ENCODE measurements around the gene HBS1L. TPM values are rescaled to one million over a fixed set of nuclear protein-coding genes. Genes with fewer than 3 reads are reported as not detected.
A peak's percentile ranks its signal among the peaks of the same experiment; 100 is the strongest.

HBS1L gene
- total and polyA plus RNA-seq, 9 of the 15 experiments (the other 6 are each of a cell fraction or from before 2014, with no cell fraction given), result 101 to 199 (median 145) TPM

DNA sequence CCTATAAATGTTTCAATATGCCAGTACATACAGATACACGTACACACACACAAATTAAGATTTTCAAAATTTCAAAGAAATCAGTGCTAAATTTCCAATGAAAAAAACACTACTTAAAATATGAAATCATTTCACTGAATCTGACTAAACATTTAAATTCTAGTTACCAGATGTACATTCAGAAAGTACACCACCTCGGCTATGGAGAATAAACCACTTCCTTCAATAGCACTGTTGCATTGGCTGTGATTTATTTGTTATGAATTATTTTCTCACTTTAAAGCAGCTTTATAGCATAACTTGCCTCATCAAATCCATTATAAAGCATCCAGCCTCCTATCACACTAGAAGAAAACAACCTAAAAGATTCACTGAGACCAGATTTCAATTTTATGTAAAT is 36.6 kb downstream of the HBS1L start:
- WGBS (ENCODE audit: insufficient coverage, low coverage, missing lambda C conversion rate), result 94% methylated on average over 2 of the region's 2 CpGs
- H3K9me3 ChIP-seq (replicated peaks; ENCODE audit: control insufficient read depth, insufficient read depth, low read depth, low read length), result no peaks in the 10 kb centered on the region
- CTCF ChIA-PET (ENCODE audit: low intra/inter-chr PET ratio), result no interaction called here

DNA sequence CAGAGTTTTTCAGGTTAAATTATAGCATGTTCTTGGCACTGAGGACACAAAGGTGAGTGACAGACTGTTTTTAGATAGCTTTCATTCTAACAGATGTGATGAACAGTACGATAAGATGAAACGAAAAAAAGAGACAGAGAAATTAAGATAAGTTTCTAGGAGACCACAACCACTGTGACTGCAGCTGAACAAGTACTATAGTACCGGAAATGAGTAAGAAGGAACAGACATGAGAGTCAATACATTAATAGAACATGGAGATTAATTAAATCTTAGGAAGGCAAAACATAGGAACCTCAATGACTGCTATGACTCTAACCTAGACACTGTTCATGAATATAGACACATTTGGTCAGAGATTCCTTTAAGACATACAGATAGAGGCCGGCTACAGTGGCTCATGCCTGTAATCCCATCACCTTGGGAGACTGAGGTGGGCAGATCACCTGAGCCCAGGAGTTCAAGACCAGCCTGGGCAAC is 40.2 kb downstream of the HBS1L start:
- no peak overlapping the region for H3K9ac ChIP-seq (ENCODE audit: insufficient read depth in 1 of 2, low read depth in 2 of 2, low read length in 2 of 2)
- DNase-seq (ENCODE audit: extremely low read depth in 1 of 4, low spot score in 3 of 4), result no peak
- no peak overlapping the region for H3K4me3 ChIP-seq
- H3K4me2 ChIP-seq (ENCODE audit: insufficient read depth, low read length), result no peak overlapping the region
- H3K9me3 ChIP-seq (replicated peaks; ENCODE audit: control insufficient read depth, insufficient read depth, low read depth, low read length), result no peaks in the 10 kb centered on the region
- intact Hi-C loops (cut with micrococcal nuclease), result no loop called here
- peak; percentile 46 for ATAC-seq
- peak overlapping the region; percentile 32; the same call in 1 of the 3 replicates for H3K27ac ChIP-seq (ENCODE audit: extremely low read depth, low read depth, low read length)
- H3K79me2 ChIP-seq (ENCODE audit: control insufficient read depth, insufficient read depth, low read length), result peaks cover 56% of the 10 kb centered on the region
- no peak overlapping the region for H2AFZ ChIP-seq (ENCODE audit: low read depth, low read length)
- peaks cover 28% of the 10 kb centered on the region; the same call in 2 of the 3 replicates for H3K36me3 ChIP-seq (ENCODE audit: control insufficient read depth, insufficient read depth, low read length)
- no TSS peak for BruUV-seq (replicated peaks)
- in situ Hi-C loops (cut with MboI), result no loop called here
- no peaks in the 10 kb centered on the region for H3K27me3 ChIP-seq (ENCODE audit: control insufficient read depth in 2 of 2, insufficient read depth in 2 of 2, low read length in 2 of 2)
- H3K4me1 ChIP-seq (replicated peaks in 1 of 2; ENCODE audit: control insufficient read depth in 2 of 2, insufficient read depth in 2 of 2, low read length in 2 of 2), result peaks cover 2 to 5% of the 10 kb centered on the region in 2 experiments; a peak in 1 of 5 replicates
- ChIA-PET CTCF (ENCODE audit: low intra/inter-chr PET ratio) (no interaction called here), POLR2A (no interaction called here)
- WGBS (ENCODE audit: insufficient coverage, low coverage, missing lambda C conversion rate), result 40% methylated on average over 4 of the region's 4 CpGs
- FAIRE-seq, result no peak
- no peaks in the 10 kb centered on the region for H4K20me1 ChIP-seq (replicated peaks; ENCODE audit: control insufficient read depth, insufficient read depth, low read length)
- no peaks in the 10 kb centered on the region for H3K9me1 ChIP-seq (ENCODE audit: control insufficient read depth, insufficient read depth, low read length)
- TF ChIP-seq, protein P1, sequence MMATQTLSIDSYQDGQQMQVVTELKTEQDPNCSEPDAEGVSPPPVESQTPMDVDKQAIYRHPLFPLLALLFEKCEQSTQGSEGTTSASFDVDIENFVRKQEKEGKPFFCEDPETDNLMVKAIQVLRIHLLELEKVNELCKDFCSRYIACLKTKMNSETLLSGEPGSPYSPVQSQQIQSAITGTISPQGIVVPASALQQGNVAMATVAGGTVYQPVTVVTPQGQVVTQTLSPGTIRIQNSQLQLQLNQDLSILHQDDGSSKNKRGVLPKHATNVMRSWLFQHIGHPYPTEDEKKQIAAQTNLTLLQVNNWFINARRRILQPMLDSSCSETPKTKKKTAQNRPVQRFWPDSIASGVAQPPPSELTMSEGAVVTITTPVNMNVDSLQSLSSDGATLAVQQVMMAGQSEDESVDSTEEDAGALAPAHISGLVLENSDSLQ (IDR thresholded peaks at IDR 0.05), result 0 out of 2 replicates have a peak, but pooled peaks have one; percentile 50
- TF ChIP-seq CREB5 (CRISPR knock-in tag; IDR thresholded peaks at IDR 0.05) (no peak), MEIS2 (IDR thresholded peaks at IDR 0.05; ENCODE audit: partially characterized antibody) (peak; percentile 6), FOXJ3 (CRISPR knock-in tag; IDR thresholded peaks at IDR 0.05) (no peak)
- TF ChIP-seq, protein P2, sequence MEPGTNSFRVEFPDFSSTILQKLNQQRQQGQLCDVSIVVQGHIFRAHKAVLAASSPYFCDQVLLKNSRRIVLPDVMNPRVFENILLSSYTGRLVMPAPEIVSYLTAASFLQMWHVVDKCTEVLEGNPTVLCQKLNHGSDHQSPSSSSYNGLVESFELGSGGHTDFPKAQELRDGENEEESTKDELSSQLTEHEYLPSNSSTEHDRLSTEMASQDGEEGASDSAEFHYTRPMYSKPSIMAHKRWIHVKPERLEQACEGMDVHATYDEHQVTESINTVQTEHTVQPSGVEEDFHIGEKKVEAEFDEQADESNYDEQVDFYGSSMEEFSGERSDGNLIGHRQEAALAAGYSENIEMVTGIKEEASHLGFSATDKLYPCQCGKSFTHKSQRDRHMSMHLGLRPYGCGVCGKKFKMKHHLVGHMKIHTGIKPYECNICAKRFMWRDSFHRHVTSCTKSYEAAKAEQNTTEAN (CRISPR knock-in tag; IDR thresholded peaks at IDR 0.05), result no peak

More for the DNA sequence above, 36.6 kb downstream of the HBS1L start:
- intact Hi-C loops (cut with micrococcal nuclease) (no loop called here), in situ Hi-C loops (cut with MboI) (no loop called here)
- H3K36me3 ChIP-seq (ENCODE audit: control insufficient read depth, insufficient read depth, low read length), result peaks cover 25% of the 10 kb centered on the region; the same call in 1 of the 3 replicates
- H4K20me1 ChIP-seq (replicated peaks; ENCODE audit: control insufficient read depth, insufficient read depth, low read length), result no peaks in the 10 kb centered on the region
- H3K27me3 ChIP-seq (ENCODE audit: control insufficient read depth in 2 of 2, insufficient read depth in 2 of 2, low read length in 2 of 2), result no peaks in the 10 kb centered on the region
- H3K9me1 ChIP-seq (ENCODE audit: control insufficient read depth, insufficient read depth, low read length), result no peaks in the 10 kb centered on the region
- POLR2A ChIA-PET, result no interaction called here
- H3K79me2 ChIP-seq (ENCODE audit: control insufficient read depth, insufficient read depth, low read length), result peaks cover 75% of the 10 kb centered on the region
- ATAC-seq (no peak), FAIRE-seq (no peak), DNase-seq (ENCODE audit: extremely low read depth in 1 of 4, low spot score in 3 of 4) (no peak)
- H3K4me1 ChIP-seq (replicated peaks in 1 of 2; ENCODE audit: control insufficient read depth in 2 of 2, insufficient read depth in 2 of 2, low read length in 2 of 2), result peaks cover 2 to 5% of the 10 kb centered on the region in 2 experiments; a peak in 1 of 5 replicates
- no peak overlapping the region for H3K27ac ChIP-seq (ENCODE audit: extremely low read depth, low read depth, low read length)
- no TSS peak for BruUV-seq (replicated peaks)
- TF ChIP-seq ZNF41 (CRISPR knock-in tag; conservative IDR thresholded peaks at IDR 0.05), result no peak
- TF ChIP-seq NR2C2 (CRISPR knock-in tag; IDR thresholded peaks at IDR 0.05), result no peak
- TF ChIP-seq NR2C2 (tag; IDR thresholded peaks at IDR 0.05), result no peak
- no peak for TF ChIP-seq PML (IDR thresholded peaks at IDR 0.05; ENCODE audit: low read length)
- no peak for TF ChIP-seq NONO (IDR thresholded peaks at IDR 0.05; ENCODE audit: low read depth in 2 of 2, low read length in 1 of 2)
- TF ChIP-seq RAD21 (CRISPR knock-in tag; conservative IDR thresholded peaks at IDR 0.05 in 1 of 2, IDR thresholded peaks at IDR 0.05 in 1 of 2), result no peak
- TF ChIP-seq NELFE (IDR thresholded peaks at IDR 0.05; ENCODE audit: insufficient read depth, insufficient read length), result no peak
- TF ChIP-seq PTBP1 (IDR thresholded peaks at IDR 0.05; ENCODE audit: low read depth, low read length), result no peak
- no peak for TF ChIP-seq FIP1L1 (IDR thresholded peaks at IDR 0.05; ENCODE audit: low read depth, low read length, poor library complexity, severe bottlenecking)
- no peak for TF ChIP-seq SRSF1 (IDR thresholded peaks at IDR 0.05; ENCODE audit: low read depth, low read length)
- no peak for TF ChIP-seq PHF8 (IDR thresholded peaks at IDR 0.05; ENCODE audit: borderline replicate concordance, low read length)
- no peak overlapping the region for H2AFZ ChIP-seq (ENCODE audit: low read depth, low read length)
- no peak overlapping the region for H3K9ac ChIP-seq (ENCODE audit: insufficient read depth in 1 of 2, low read depth in 2 of 2, low read length in 2 of 2)
- H3K4me3 ChIP-seq, result no peak overlapping the region
- H3K4me2 ChIP-seq (ENCODE audit: insufficient read depth, low read length), result no peak overlapping the region
